IMR-90 (cell line): Measurements from ENCODE around the gene RUNX1. TPM values are rescaled to one million over a fixed set of nuclear protein-coding genes. Genes with fewer than 3 reads are reported as not detected.

Experiments
- ATAC-seq: fragments of 200-7000 bp; cut with Tn5 transposase; 2 replicates; pipeline ENCODE4 v1.9.1; 2020; ENCODE audit warnings: low read depth, mild to moderate bottlenecking, moderate library complexity
- BruUV-seq: library from RNA; stranded (reverse); fragments of 400-500 nt; replicated peaks from 2 replicates; lab custom pipeline; 2021; lab: Mats Ljungman, UMichigan
- CTCF ChIA-PET: fragments of 300-600 bp; formaldehyde crosslinking; extraction: SDS; loops from one replicate; lab custom pipeline; 2021; ENCODE audit warnings: antibody characterized with exemption; lab: Yijun Ruan, JAX
- POLR2A ChIA-PET: fragments of 300-600 bp; sonication (Branson Sonifier 250); formaldehyde crosslinking; loops from one replicate; lab custom pipeline; 2022; ENCODE audit warnings: antibody characterized with exemption; ENCODE audit not compliant: unreplicated experiment; lab: Charles Lee
- DNase-seq: peaks from one replicate; pipeline ENCODE4 v3.0.0; 2013
- H2AFZ ChIP-seq: replicated peaks from 2 replicates; pipeline ENCODE3; 2013; ENCODE audit warnings: low read length, mild to moderate bottlenecking; ENCODE audit not compliant: poor library complexity
- H2AK5ac ChIP-seq: 2 replicates; pipeline ENCODE4 v1.6.1; 2013; ENCODE audit warnings: low read depth, low read length, inconsistent platforms
- H2AK9ac ChIP-seq: replicated peaks from 2 replicates; pipeline ENCODE3; 2013; ENCODE audit warnings: mild to moderate bottlenecking, low read depth, low read length, moderate library complexity; ENCODE audit not compliant: poor library complexity
- H2BK120ac ChIP-seq: 2 replicates; pipeline ENCODE4 v1.6.1; 2013; ENCODE audit warnings: low read depth, low read length, inconsistent platforms
- H2BK15ac ChIP-seq: 3 replicates; pipeline ENCODE4 v1.6.1; 2013; ENCODE audit warnings: low read depth, low read length, inconsistent platforms
- H2BK20ac ChIP-seq: 2 replicates; pipeline ENCODE4 v1.6.1; 2013; ENCODE audit warnings: low read depth, mild to moderate bottlenecking, inconsistent platforms, low read length, moderate library complexity
- H2BK5ac ChIP-seq: 2 replicates; pipeline ENCODE4 v1.6.1; 2013; ENCODE audit warnings: mild to moderate bottlenecking, low read depth, low read length, inconsistent platforms; ENCODE audit not compliant: poor library complexity, severe bottlenecking
- H3K14ac ChIP-seq: replicated peaks from 2 replicates; pipeline ENCODE4 v1.6.1; 2013; ENCODE audit warnings: low read depth, low read length, inconsistent platforms
- H3K18ac ChIP-seq: 2 replicates; pipeline ENCODE4 v1.6.1; 2013; ENCODE audit warnings: low read depth, low read length, control low read depth
- H3K23ac ChIP-seq: 2 replicates; pipeline ENCODE4 v1.6.1; 2013; ENCODE audit warnings: low read depth, low read length, inconsistent platforms
- H3K27ac ChIP-seq: 2 replicates; pipeline ENCODE4 v1.5.1; 2013; ENCODE audit warnings: mild to moderate bottlenecking, control low read depth, low read length; ENCODE audit not compliant: insufficient read depth
- H3K27me3 ChIP-seq: 2 replicates; pipeline ENCODE4 v1.6.1; 2013; ENCODE audit warnings: low read length; ENCODE audit not compliant: control insufficient read depth, insufficient read depth
- H3K36me3 ChIP-seq: 2 replicates; pipeline ENCODE4 v1.6.1; 2013; ENCODE audit warnings: low read length, mixed read lengths; ENCODE audit not compliant: control insufficient read depth, insufficient read depth
- H3K4ac ChIP-seq: 2 replicates; pipeline ENCODE4 v1.6.1; 2013; ENCODE audit warnings: low read depth, low read length, inconsistent platforms
- H3K4me1 ChIP-seq: 2 replicates; pipeline ENCODE4 v1.6.1; 2013; ENCODE audit warnings: low read length, mixed read lengths; ENCODE audit not compliant: control insufficient read depth, insufficient read depth
- H3K4me2 ChIP-seq: 2 replicates; pipeline ENCODE4 v1.6.1; 2013; ENCODE audit warnings: low read depth, mild to moderate bottlenecking, control low read depth, low read length, moderate library complexity
- H3K4me3 ChIP-seq: 2 replicates; pipeline ENCODE4 v1.5.1; 2013; ENCODE audit warnings: low read depth, mild to moderate bottlenecking, control low read depth, low read length, moderate library complexity; ENCODE audit not compliant: insufficient read depth
- H3K56ac ChIP-seq: 2 replicates; pipeline ENCODE4 v1.6.1; 2013; ENCODE audit warnings: low read length, inconsistent platforms; ENCODE audit not compliant: insufficient read depth; ENCODE audit errors: extremely low read depth
- H3K79me1 ChIP-seq, 2 experiments: 2 replicates each; pipeline ENCODE4 v1.6.1; 2013; ENCODE audit warnings: low read length in 2 of 2, inconsistent platforms in 1 of 2, low read depth in 1 of 2
- H3K9ac ChIP-seq: 2 replicates; pipeline ENCODE4 v1.6.1; 2013; ENCODE audit warnings: low read depth, low read length, control low read depth
- H3K9me1 ChIP-seq: 2 replicates; pipeline ENCODE4 v1.6.1; 2013; ENCODE audit warnings: low read length, inconsistent platforms; ENCODE audit not compliant: insufficient read depth
- H3K9me3 ChIP-seq: 2 replicates; pipeline ENCODE4 v1.6.1; 2013; ENCODE audit warnings: low read length; ENCODE audit not compliant: control insufficient read depth, insufficient read depth
- H4K20me1 ChIP-seq: 2 replicates; pipeline ENCODE4 v1.6.1; 2013; ENCODE audit warnings: low read length, inconsistent platforms; ENCODE audit not compliant: insufficient read depth
- H4K5ac ChIP-seq: 2 replicates; pipeline ENCODE4 v1.6.1; 2013; ENCODE audit warnings: mild to moderate bottlenecking, low read depth, low read length, control low read depth
- H4K8ac ChIP-seq, 2 experiments: 2 replicates each; pipeline ENCODE4 v1.6.1; 2013; ENCODE audit warnings: low read depth in 2 of 2, low read length in 2 of 2, control low read depth in 1 of 2, inconsistent platforms in 1 of 2
- H4K91ac ChIP-seq: 2 replicates; pipeline ENCODE4 v1.6.1; 2013; ENCODE audit warnings: low read depth, low read length, inconsistent platforms; ENCODE audit not compliant: insufficient read depth
- BHLHE40 ChIP-seq: fragments of 150-350 bp; IDR thresholded peaks from 2 replicates; pipeline ENCODE4 v1.6.1; 2016; ENCODE audit warnings: mild to moderate bottlenecking, low read depth, low read length
- CEBPB ChIP-seq: IDR thresholded peaks from 2 replicates; pipeline ENCODE4 v1.6.1; 2012; ENCODE audit warnings: low read depth, low read length, improper control_type of control experiment
- ELK1 ChIP-seq: fragments of 150-350 bp; IDR thresholded peaks from 2 replicates; pipeline ENCODE4 v1.6.1; 2016; ENCODE audit warnings: low read depth, mild to moderate bottlenecking, low read length, moderate library complexity, borderline replicate concordance
- FOS ChIP-seq: fragments of 150-350 bp; IDR thresholded peaks from 2 replicates; pipeline ENCODE4 v1.6.1; 2016; ENCODE audit warnings: low read depth, low read length
- MAFK ChIP-seq: IDR thresholded peaks from 2 replicates; pipeline ENCODE4 v1.6.1; 2012; ENCODE audit warnings: low read depth, low read length, improper control_type of control experiment
- MAZ ChIP-seq: IDR thresholded peaks from 2 replicates; pipeline ENCODE4 v1.6.1; 2012; ENCODE audit warnings: low read depth, mild to moderate bottlenecking, low read length, improper control_type of control experiment, moderate library complexity, borderline replicate concordance
- MXI1 ChIP-seq: IDR thresholded peaks from 2 replicates; pipeline ENCODE4 v1.6.1; 2012; ENCODE audit warnings: low read depth, mild to moderate bottlenecking, low read length, moderate library complexity, borderline replicate concordance
- NFE2L2 ChIP-seq: fragments of 150-350 bp; IDR thresholded peaks from 2 replicates; pipeline ENCODE4 v1.6.1; 2016; ENCODE audit warnings: low read depth, mild to moderate bottlenecking, low read length
- POLR2A ChIP-seq: IDR thresholded peaks from 2 replicates; pipeline ENCODE4 v1.6.1; 2012; ENCODE audit warnings: mild to moderate bottlenecking, low read depth, low read length
- RAD21 ChIP-seq: IDR thresholded peaks from 2 replicates; pipeline ENCODE4 v1.6.1; 2012; ENCODE audit warnings: low read length, improper control_type of control experiment
- RCOR1 ChIP-seq: IDR thresholded peaks from 2 replicates; pipeline ENCODE4 v1.6.1; 2012; ENCODE audit warnings: mild to moderate bottlenecking, low read length, improper control_type of control experiment; ENCODE audit not compliant: insufficient replicate concordance
- RFX5 ChIP-seq: IDR thresholded peaks from 2 replicates; pipeline ENCODE4 v1.8.0; 2012; ENCODE audit warnings: low read depth, mild to moderate bottlenecking, low read length, moderate library complexity
- SMC3 ChIP-seq: fragments of 150-350 bp; IDR thresholded peaks from 2 replicates; pipeline ENCODE4 v1.6.1; 2016; ENCODE audit warnings: low read depth, mild to moderate bottlenecking, antibody characterized with exemption, low read length, moderate library complexity
- USF2 ChIP-seq: fragments of 150-350 bp; IDR thresholded peaks from 2 replicates; pipeline ENCODE4 v1.6.1; 2017; ENCODE audit warnings: mild to moderate bottlenecking, antibody characterized with exemption, low read length, low read depth
- WGBS, 2 experiments: methylation state at CpG; one replicate each; pipeline versions ENCODE4 v1.1.5 to v1.1.7; 2013; ENCODE audit warnings: missing lambda C conversion rate in 2 of 2; ENCODE audit not compliant: insufficient read length in 1 of 2; ENCODE audit errors: extremely low coverage in 2 of 2; 5-methylcytosine and 5-hydroxymethylcytosine counted together
- dilution Hi-C: fragments of 300-500 bp; cut with HindIII; formaldehyde crosslinking; loops from one replicate; pipeline ENCODE4 v1.14.3; 2018; ENCODE audit warnings: low sequenced_read_pairs; ENCODE audit not compliant: unreplicated experiment
- in situ Hi-C: fragments of 300-500 bp; cut with MboI; formaldehyde crosslinking; loops from 3 replicates; pipeline ENCODE4 v1.14.3; 2019; ENCODE audit warnings: low sequenced_read_pairs, inconsistent platforms, mixed read lengths
- intact Hi-C: fragments of 100-400 bp; cut with micrococcal nuclease; formaldehyde crosslinking; loops from 2 replicates; pipeline ENCODE4 v1.10.0; 2022
- polyA plus RNA-seq, 3 experiments: library from polyadenylated mRNA; depleted of rRNA; stranded (reverse); fragments of >200 nt; gene quantifications; 2 replicates each; pipeline ENCODE4 v1.2.3, GENCODE V29; 2012; ENCODE audit warnings: low replicate concordance in 1 of 3
- total RNA-seq: library from RNA; depleted of rRNA; stranded (reverse); fragments of >200 nt; gene quantifications from 2 replicates; pipeline ENCODE4 v1.2.3, GENCODE V29; 2012

Gene RUNX1
- total and polyA plus RNA-seq, 2 of the 4 experiments (the other 2 are of a cell fraction): 34.5 to 56.5 TPM

GRCh38 chr21:34762786-34763185, 286.3 kb downstream of the RUNX1 start:
- no peak overlapping the region for H3K9ac ChIP-seq
- no peak overlapping the region for H3K14ac ChIP-seq
- H4K20me1 ChIP-seq: no peaks in the 10 kb centered on the region
- no peak overlapping the region for H3K27ac ChIP-seq
- ATAC-seq (peak; percentile 82), DNase-seq (peak; percentile 81)
- ChIA-PET CTCF (interaction anchor here (0.6 to 1.0 kb wide), 3 partner anchors 17 to 50 kb away, joined by 3 to 5 read pairs (median 3); no protein-coding TSS in a partner anchor), POLR2A (interaction anchor here (0.6 kb wide), 1 partner anchor 1306 kb away, joined by 8 read pairs; no protein-coding TSS in a partner anchor)
- H3K23ac ChIP-seq: no peak overlapping the region
- H3K4ac ChIP-seq: no peak overlapping the region
- no peak overlapping the region for H2BK20ac ChIP-seq
- dilution Hi-C loops (no loop called here), in situ Hi-C loops (no loop called here), intact Hi-C loops (no loop called here)
- no peak overlapping the region for H3K4me3 ChIP-seq
- H2BK15ac ChIP-seq: no peak overlapping the region
- no CpG with 5 or more reads among the region's 1 CpG for WGBS, 2 experiments
- H2AFZ ChIP-seq: no peak overlapping the region
- H3K36me3 ChIP-seq: no peaks in the 10 kb centered on the region
- no peak overlapping the region for H4K5ac ChIP-seq
- H2BK5ac ChIP-seq: no peak overlapping the region
- no TSS peak for BruUV-seq
- H2AK9ac ChIP-seq: no peak overlapping the region
- no peak overlapping the region for H2BK120ac ChIP-seq
- peaks cover 2% of the 10 kb centered on the region; the same call in 1 of the 2 replicates for H3K9me3 ChIP-seq
- no peak overlapping the region for H3K18ac ChIP-seq
- H2AK5ac ChIP-seq: no peak overlapping the region
- H3K9me1 ChIP-seq: no peaks in the 10 kb centered on the region
- H3K27me3 ChIP-seq: no peaks in the 10 kb centered on the region
- no peaks in the 10 kb centered on the region for H3K79me1 ChIP-seq
- no peaks in the 10 kb centered on the region for H3K4me1 ChIP-seq
- H4K91ac ChIP-seq: no peak overlapping the region
- no peak overlapping the region for H4K8ac ChIP-seq
- no peak overlapping the region for H3K4me2 ChIP-seq
- TF ChIP-seq POLR2A (no peak), CEBPB (no peak), SMC3 (no peak), NFE2L2 (no peak), RCOR1 (no peak), RFX5 (no peak), MXI1 (no peak), USF2 (no peak), FOS (no peak), ELK1 (no peak), MAFK (no peak), MAZ (no peak), BHLHE40 (no peak), RAD21 (no peak)
- no peak overlapping the region for H3K56ac ChIP-seq
